Stimulated activated effector memory CD8-positive, alpha-beta T cell treated with anti-CD3 and anti-CD28 coated beads, Interleukin-12 subunit alpha, Interleukin-12 subunit beta, amount 100 ng/mL, for 72 hours (primary cell): ENCODE data around the gene ROPN1B.
"Not testable (repeated sequence)": the region's sequence is repeated elsewhere in the genome, so short reads cannot be mapped to it uniquely, and the experiment has no call there.

Source experiments
- ATAC-seq: fragments of 150-1000 bp; cut with Tn5 transposase; 2 replicates; pipeline ENCODE4 v1.10.0; 2021
- DNase-seq, 2 donors: peaks; one replicate each; pipeline ENCODE4 v3.0.0; 2021 to 2022; ENCODE audit warnings: low spot score in 2 of 2
- H3K27ac Mint-ChIP-seq: one replicate; pipeline ENCODE4 v1.8.0; 2022; ENCODE audit warnings: mild to moderate bottlenecking, mixed read lengths
- H3K36me3 Mint-ChIP-seq: one replicate; pipeline ENCODE4 v1.8.0; 2022; ENCODE audit warnings: mild to moderate bottlenecking, mixed read lengths
- H3K4me1 Mint-ChIP-seq: one replicate; pipeline ENCODE4 v1.8.0; 2022; ENCODE audit warnings: mixed read lengths
- H3K4me3 Mint-ChIP-seq: one replicate; pipeline ENCODE4 v1.8.0; 2022; ENCODE audit warnings: mild to moderate bottlenecking, mixed read lengths
- H3K9me3 Mint-ChIP-seq: one replicate; pipeline ENCODE4 v1.8.0; 2022; ENCODE audit warnings: mixed read lengths

ROPN1B gene

DNA sequence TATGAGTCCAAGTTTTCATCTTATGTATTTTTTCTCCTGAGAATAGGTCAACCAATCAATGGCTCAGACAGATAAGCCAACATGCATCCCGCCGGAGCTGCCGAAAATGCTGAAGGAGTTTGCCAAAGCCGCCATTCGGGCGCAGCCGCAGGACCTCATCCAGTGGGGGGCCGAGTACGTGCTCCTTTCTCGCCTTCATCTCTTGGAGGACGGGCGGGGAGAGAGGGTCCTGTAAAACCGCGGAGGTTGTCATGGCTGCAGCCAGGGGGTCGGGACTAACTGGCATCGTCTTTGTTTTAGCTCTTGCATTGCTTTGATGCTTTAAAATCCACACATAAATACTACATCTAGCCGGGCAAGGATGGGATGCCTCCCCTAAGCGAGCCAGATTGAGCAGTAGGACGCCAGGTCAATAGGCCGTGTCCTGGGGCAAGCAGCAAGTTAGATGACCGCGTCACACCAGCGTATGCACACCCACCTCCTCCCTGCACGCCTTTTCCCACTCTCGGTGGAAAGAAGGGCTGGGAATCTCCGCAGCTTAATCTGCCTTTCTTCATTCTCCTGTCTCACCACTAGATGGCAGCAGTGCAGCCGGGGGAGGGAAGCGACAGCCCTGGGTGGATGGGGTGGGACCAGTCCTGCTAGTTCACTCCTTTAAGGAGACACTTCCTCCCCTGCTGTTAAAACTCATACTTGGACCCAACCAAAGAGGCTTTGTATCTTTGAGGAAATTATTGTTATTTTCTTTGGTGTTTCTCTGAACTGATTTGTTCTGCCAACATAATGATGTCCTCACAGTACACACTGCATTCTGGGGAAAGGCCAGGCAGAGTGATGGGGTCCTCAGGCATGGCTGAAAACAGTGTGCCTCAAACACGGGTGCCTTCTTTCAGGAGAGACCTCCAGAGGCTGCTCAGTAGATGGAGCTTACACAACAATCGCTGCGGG is 3.3 kb downstream of the ROPN1B start:
- DNase-seq (peak; percentile 13 to 62), ATAC-seq (peak; percentile 67)
- H3K4me1 Mint-ChIP-seq, H3K36me3 Mint-ChIP-seq, H3K27ac Mint-ChIP-seq, H3K9me3 Mint-ChIP-seq: not testable (repeated sequence)
- H3K4me3 Mint-ChIP-seq = peak overlapping the region; percentile 48

DNA sequence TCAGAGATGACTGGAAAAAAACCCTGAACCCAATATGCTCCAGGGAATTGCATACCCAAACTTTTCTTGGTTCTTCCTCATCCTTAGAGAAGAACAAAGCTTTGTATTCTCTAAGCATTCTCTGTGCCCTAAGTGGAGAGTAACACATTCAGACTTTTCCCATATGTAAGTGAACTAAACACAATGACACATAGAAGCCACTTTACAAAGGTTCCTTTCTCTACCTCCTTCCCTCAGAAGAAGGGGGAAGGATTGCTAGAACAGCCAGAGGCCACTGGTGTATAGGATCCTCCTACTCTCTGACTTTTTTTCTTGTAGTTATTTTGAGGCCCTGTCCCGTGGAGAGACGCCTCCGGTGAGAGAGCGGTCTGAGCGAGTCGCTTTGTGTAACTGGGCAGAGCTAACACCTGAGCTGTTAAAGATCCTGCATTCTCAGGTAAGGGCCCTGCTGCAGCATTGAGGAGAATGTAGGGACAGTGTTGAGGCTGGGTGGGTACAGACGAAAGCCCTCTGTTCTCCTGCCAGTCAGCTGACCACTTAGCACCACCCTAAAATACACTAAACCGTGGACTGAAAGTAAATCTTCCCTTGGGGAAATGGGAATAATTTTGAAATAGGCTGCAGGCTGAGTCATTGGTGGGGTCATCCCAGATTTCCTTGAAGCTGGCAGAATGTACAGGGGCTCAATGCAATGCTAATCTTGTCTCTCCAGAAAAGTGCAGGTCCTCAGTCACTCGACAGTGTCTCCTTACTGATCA is 6.4 kb downstream of the ROPN1B start:
- H3K36me3 Mint-ChIP-seq, H3K9me3 Mint-ChIP-seq, ATAC-seq, H3K27ac Mint-ChIP-seq, H3K4me3 Mint-ChIP-seq, DNase-seq, H3K4me1 Mint-ChIP-seq: not testable (repeated sequence)

DNA sequence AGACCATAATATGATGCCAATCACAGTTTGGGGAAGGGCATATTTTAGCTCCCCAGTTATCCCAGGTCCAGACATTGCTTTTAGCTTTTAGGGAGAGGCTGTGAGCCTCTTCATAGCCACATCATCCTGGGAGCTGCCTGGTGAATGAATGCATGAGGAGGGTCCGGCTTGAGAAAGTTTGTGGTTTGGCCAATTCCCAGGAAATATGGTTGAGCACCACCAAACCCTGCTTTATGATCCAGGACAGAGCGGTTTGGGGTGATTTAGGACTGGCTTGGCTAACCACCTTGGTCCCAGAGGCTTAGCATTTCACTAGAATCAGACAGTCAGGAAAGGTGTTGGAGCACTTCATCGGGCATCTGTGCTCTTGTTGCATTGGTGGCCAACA is 7.0 kb downstream of the ROPN1B start:
- not testable (repeated sequence) for H3K27ac Mint-ChIP-seq, H3K4me1 Mint-ChIP-seq, H3K4me3 Mint-ChIP-seq, ATAC-seq, H3K36me3 Mint-ChIP-seq, DNase-seq, H3K9me3 Mint-ChIP-seq

DNA sequence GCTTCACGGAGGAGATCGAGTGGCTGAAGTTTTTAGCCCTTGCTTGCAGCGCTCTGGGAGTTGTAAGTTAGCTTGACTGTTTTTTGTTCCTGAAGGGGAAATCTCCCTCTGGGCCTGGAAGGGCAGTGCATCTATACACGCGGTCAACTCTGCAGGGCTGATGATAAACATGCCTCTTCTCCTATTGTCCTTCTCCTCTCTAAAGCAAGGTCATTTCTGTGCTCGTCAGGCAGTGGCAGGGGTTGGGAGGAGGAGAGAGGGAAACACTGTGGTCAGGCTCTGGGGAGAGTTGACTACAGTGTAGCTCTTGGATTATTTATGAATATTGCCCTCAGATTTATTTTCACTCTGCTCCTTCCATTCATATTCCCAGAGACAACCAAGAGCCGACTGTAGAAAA is 8.1 kb downstream of the ROPN1B start:
- H3K36me3 Mint-ChIP-seq, ATAC-seq, H3K9me3 Mint-ChIP-seq, DNase-seq, H3K4me3 Mint-ChIP-seq, H3K4me1 Mint-ChIP-seq, H3K27ac Mint-ChIP-seq: not testable (repeated sequence)

DNA sequence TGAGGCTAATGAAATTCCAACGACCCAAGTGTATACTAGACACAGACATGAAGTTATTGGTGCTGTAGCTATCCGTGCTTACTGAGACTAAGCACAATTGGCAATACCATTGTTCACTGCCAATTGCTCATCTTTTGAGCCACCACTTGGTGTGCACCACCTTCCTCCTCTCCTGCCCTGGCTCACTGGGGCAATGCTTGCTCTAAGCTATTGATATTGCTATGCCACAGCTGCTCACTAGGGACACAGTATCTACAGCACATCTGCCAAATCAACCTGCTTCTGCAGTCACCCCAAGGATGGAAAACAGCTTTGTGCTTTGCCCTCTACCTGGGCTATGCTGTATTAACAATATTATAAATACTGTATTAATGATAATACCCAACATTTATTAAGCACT is 16.0 kb downstream of the ROPN1B start:
- not testable (repeated sequence) for H3K4me1 Mint-ChIP-seq, H3K9me3 Mint-ChIP-seq, DNase-seq, H3K27ac Mint-ChIP-seq, H3K4me3 Mint-ChIP-seq, H3K36me3 Mint-ChIP-seq
- ATAC-seq = peak; percentile 48

DNA sequence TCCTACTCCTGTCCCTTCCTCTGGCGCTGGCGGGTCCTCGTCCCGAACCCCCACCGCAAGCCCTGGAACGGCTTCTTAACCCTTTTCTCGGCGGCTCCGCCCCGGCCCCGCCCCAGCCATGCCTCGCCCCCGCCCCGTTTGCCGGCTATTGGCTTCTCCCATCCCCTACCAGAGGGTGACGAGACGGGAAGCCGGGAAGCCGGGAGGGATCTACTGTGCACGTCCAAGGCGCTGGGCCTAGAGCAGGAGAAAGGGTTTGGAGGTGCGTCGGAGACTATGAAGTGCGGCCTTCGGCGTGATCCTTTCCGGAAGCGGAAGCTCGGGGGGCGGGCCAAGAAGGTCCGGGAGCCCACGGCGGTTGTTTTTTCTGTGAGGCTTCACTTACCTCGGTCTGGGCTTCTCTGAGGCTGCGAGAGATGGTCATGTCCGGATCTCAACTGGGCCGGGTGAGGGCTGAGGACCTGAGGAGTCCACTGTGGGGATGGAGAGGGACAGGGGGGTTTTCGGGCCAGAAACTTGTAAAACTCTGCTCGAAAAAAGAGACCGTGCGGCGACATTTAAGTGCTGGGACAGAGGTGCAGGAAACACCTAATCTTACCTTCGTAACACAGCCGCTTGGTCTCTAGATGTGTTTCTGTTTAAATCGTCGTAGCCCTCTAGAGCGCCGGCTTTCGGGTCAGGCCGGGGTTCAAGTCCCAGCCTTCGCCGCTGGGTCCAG is 21.4 kb downstream of the ROPN1B start:
- Mint-ChIP-seq H3K4me3 (peak overlapping the region; percentile 84), H3K36me3 (no peaks in the 10 kb centered on the region), H3K9me3 (no peaks in the 10 kb centered on the region), H3K27ac (peak overlapping the region; percentile 95), H3K4me1 (peaks cover 10% of the 10 kb centered on the region)
- DNase-seq (peak; percentile 42 to 88), ATAC-seq (peak; percentile 95)

DNA sequence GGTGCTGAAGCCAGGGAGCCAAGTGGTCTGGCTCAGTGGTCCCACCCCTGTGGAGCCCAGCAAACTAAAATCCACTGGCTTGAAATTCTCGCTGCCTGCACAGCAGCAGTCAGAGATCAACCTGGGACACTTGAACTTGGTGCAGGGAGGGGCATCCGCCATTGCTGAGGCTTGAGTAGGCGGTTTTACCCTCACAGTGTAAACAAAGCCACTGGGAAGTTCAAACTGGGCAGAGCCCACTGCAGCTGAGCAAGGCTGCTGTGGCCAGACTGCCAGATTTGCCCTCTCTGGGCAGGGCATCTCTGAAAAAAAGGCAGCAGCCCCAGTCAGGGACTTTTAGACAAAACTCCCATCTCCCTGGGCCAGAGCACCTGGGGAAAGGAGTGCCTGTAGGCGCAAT is 27.8 kb downstream of the ROPN1B start:
- not testable (repeated sequence) for H3K4me3 Mint-ChIP-seq, DNase-seq, H3K27ac Mint-ChIP-seq, H3K4me1 Mint-ChIP-seq, ATAC-seq, H3K36me3 Mint-ChIP-seq
- H3K9me3 Mint-ChIP-seq = peaks cover 11% of the 10 kb centered on the region

DNA sequence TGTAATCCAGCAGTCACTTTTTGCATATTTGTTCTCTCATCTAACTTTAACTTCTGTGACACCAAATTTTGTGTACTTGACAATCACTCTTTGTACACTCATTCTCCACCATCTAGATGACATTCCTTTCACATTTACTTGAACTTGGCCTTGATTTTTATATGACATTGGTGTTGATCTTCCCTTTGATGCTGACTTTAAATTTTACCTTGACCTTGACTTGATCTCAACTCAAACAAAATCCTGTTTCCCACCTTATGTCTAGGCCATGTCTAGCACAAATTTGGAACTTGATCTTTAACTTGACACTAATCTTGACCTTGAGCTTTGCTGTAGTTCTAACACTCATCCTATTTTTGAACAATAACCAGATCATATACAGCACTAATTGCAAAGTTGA is 33.2 kb downstream of the ROPN1B start:
- peaks cover 11% of the 10 kb centered on the region for H3K9me3 Mint-ChIP-seq
- no peak for DNase-seq
- no peak overlapping the region for H3K4me3 Mint-ChIP-seq
- no peak for ATAC-seq
- H3K27ac Mint-ChIP-seq = no peak overlapping the region
- H3K4me1 Mint-ChIP-seq = no peaks in the 10 kb centered on the region
- H3K36me3 Mint-ChIP-seq = no peaks in the 10 kb centered on the region

DNA sequence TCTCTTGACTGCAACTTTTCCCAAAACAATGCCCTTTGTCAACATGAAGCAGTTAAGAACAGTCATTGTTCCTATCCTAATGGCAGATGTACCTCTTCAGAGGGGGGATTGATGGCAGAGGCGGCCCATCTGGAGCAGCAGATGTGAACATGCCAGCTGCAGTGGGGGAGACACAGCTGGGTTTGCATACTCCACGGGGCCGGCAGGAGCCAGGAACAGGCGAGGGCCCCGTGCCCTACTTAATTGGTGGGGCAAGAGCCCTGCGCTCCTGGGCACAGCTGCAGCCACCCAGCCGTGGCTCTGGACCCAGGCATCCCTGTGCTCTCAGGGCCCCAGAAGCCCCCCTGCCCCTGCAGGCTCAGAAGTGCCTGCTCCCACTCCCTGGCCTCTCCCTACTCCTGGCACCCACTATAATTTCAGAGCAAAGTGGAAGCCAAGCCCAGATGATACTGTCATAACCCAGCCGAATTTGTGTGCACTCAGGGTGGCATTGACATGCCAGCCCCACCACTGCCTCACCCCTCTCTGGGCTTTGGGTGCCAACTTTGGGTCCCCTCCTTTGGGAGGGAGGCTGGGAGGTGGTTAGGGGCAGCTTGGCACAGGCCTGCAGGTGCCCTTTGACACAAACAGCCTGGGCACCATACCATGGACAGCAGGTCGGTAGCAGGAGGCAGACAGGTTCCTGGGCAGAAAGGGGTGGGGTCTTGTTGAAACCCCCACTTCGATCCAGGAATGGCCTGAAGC is 34.6 kb downstream of the ROPN1B start:
- H3K36me3 Mint-ChIP-seq = no peaks in the 10 kb centered on the region
- no peaks in the 10 kb centered on the region for H3K4me1 Mint-ChIP-seq
- DNase-seq (no peak), ATAC-seq (no peak)
- peaks cover 5% of the 10 kb centered on the region for H3K9me3 Mint-ChIP-seq
- no peak overlapping the region for H3K4me3 Mint-ChIP-seq
- no peak overlapping the region for H3K27ac Mint-ChIP-seq

DNA sequence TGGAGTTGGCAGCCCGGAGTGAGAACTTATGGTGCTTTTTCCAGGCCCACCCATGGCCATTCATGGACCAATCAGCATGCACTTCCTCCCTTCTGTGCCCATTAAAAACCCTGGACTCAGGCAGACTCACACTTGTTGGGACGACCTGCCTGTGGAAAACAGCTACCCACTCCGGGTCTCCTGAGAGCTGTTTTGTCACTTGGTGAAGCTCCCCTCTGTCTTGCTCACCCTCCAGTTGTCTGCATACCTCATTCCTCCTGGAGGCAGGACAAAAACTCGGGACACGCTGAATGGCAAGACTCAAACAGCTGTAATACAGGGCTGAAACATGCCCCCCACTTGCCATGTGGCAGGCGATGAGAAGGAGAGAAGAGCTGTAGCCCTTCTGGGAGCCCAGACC is 35.2 kb downstream of the ROPN1B start:
- Mint-ChIP-seq H3K9me3 (peaks cover 4% of the 10 kb centered on the region), H3K36me3 (no peaks in the 10 kb centered on the region), H3K4me1 (no peaks in the 10 kb centered on the region), H3K4me3 (no peak overlapping the region), H3K27ac (no peak overlapping the region)
- DNase-seq = no peak
- ATAC-seq = no peak

DNA sequence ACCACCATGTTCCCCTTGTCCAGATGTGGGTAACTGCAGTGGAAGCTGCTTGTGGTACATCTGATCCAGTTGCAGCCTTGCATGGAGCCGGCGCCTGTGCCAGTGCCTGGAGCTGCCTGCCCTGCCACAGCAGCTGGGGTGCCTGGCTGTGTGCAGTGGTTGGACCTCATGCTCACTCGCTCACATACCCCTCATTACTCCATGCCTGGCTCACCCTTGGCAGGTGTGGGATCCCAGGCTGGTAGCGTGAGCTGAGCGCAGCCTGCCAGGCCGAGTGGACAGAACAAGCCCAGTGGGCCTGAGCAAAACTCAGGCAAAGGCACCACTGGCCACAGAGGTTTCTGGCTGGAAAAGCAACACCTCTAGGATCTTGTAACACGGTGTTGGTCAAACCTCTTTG is 35.7 kb downstream of the ROPN1B start:
- no peak overlapping the region for H3K4me3 Mint-ChIP-seq
- no peak overlapping the region for H3K27ac Mint-ChIP-seq
- H3K9me3 Mint-ChIP-seq = no peaks in the 10 kb centered on the region
- no peak for DNase-seq
- ATAC-seq = peak; percentile 24
- no peaks in the 10 kb centered on the region for H3K36me3 Mint-ChIP-seq
- H3K4me1 Mint-ChIP-seq = no peaks in the 10 kb centered on the region

DNA sequence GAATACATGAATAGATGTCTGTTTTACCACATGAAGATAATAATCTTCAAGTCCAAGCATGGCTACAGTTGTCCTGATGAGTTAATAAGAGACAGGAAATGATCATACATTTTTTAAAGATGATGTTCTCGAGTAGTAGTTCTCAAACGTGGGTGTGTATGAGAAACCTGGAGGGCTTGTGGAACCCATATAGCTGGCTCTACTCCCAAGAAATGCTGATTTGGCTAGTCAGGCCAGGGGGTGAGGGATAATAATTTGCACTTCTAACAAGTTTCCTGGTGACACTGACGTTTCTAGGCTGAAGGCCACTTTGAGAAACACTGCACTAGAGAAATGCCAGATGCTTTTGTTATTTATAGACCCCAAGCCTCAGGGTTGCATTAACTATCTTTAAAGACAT is 37.0 kb downstream of the ROPN1B start:
- ATAC-seq (no peak), DNase-seq (no peak)
- Mint-ChIP-seq H3K4me1 (no peaks in the 10 kb centered on the region), H3K4me3 (no peak overlapping the region), H3K36me3 (peaks cover 4% of the 10 kb centered on the region), H3K27ac (no peak overlapping the region), H3K9me3 (no peaks in the 10 kb centered on the region)

DNA sequence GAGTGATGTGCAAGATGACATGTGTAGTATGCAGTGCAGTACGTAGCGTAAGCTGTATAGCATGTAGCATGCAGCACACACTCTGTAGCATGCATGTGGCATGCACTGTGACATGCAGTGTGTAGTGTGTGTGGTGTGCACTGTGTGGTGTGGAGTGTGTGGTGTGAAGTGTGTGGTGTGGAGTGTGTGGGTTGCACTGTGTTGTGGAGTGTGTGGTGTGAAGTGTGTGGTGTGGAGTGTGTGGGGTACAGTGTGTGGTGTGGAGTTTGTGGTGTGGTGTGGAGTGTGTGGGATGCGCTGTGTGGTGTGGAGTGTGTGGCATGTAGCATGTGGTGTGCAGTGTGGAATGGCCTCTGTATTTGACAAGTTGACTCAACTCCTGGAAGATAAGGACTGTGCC is 39.2 kb downstream of the ROPN1B start:
- ATAC-seq = no peak
- Mint-ChIP-seq H3K4me3 (no peak overlapping the region), H3K9me3 (no peaks in the 10 kb centered on the region), H3K27ac (no peak overlapping the region), H3K36me3 (peaks cover 24% of the 10 kb centered on the region), H3K4me1 (no peaks in the 10 kb centered on the region)
- DNase-seq = no peak

DNA sequence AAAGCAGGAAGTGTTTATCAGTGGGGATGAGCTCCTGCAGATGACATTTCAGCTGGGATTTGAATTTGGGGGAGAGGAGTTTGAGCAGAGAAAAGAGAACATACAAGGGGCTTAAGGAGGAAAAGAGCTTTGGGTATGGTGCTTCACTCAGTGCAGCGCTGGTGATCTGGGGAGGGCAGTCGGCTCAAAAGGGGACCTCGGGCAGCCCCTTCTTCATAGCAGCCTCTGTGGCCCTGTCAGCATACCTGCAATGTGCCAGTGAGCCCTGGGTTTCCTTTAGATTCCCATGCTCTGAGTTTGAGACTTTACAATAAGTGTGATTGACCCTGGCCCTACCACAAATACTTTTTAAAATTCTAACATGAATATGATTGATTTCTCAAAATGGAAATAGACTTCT is 40.2 kb downstream of the ROPN1B start:
- Mint-ChIP-seq H3K27ac (no peak overlapping the region), H3K4me3 (no peak overlapping the region), H3K36me3 (peaks cover 26% of the 10 kb centered on the region), H3K4me1 (no peaks in the 10 kb centered on the region), H3K9me3 (no peaks in the 10 kb centered on the region)
- DNase-seq (peak in 1 of 2 donors; percentile 22), ATAC-seq (no peak)

DNA sequence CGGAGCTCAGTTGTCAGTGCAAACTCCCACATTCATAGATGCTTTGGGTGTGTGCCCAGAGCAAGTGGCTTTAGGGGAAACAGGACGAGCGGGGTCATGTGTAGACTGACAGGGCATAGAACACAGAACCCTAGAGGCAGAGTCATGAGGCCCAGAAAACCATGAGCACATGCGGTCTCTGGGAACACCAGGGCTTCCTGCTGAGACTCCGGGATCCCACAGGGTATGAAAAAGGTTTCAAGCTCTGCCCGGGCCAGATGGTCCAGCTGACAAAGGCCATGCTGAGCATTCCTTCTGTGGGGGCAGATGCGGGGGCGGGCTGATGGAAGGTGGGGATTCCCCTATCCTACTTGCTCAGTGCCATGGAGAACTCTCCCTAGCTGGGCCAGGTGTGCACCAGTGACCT is 44.8 kb downstream of the ROPN1B start:
- H3K9me3 Mint-ChIP-seq = no peaks in the 10 kb centered on the region
- no peak overlapping the region for H3K4me3 Mint-ChIP-seq
- H3K27ac Mint-ChIP-seq = no peak overlapping the region
- ATAC-seq = no peak
- no peaks in the 10 kb centered on the region for H3K4me1 Mint-ChIP-seq
- peak in 1 of 2 donors; percentile 35 for DNase-seq
- H3K36me3 Mint-ChIP-seq = peaks cover 26% of the 10 kb centered on the region
